Bronchial epithelial cell (primary cell): ENCODE data around the gene ARSD. TPM values are rescaled to one million over a fixed set of nuclear protein-coding genes. Genes with fewer than 3 reads are reported as not detected.
"Not testable (repeated sequence)": the region's sequence is repeated elsewhere in the genome, so short reads cannot be mapped to it uniquely, and the experiment has no call there.

ENCODE experiments used
- DNase-seq: peaks from one replicate; pipeline ENCODE4 v3.0.0-alpha.2; 2010; ENCODE audit warnings: low read depth
- FAIRE-seq: peaks from 2 replicates; lab custom pipeline; 2011; peaks lifted over from hg19 to GRCh38; lab: Jason Lieb, UNC
- H3K27me3 ChIP-seq: 2 replicates; pipeline ENCODE4 v1.5.1; 2011; ENCODE audit warnings: low read length; ENCODE audit not compliant: control insufficient read depth, insufficient read depth
- H3K36me3 ChIP-seq: 2 replicates; pipeline ENCODE4 v1.5.1; 2011; ENCODE audit warnings: low read length; ENCODE audit not compliant: control insufficient read depth, insufficient read depth
- H3K4me3 ChIP-seq: 2 replicates; pipeline ENCODE4 v1.5.1; 2011; ENCODE audit warnings: mild to moderate bottlenecking, low read depth, low read length, control low read depth
- total RNA-seq: library from RNA; depleted of rRNA; stranded (reverse); fragments of >200 nt; gene quantifications from 2 replicates; pipeline ENCODE4 v1.2.1, GENCODE V29; 2014
- TF ChIP-seq, protein P1 (sequence below): IDR thresholded peaks from 2 replicates; pipeline ENCODE4 v1.5.1; 2011; ENCODE audit warnings: mild to moderate bottlenecking, moderate library complexity, low read length, control low read depth, inconsistent platforms; ENCODE audit not compliant: insufficient read depth, severe bottlenecking

ARSD gene
- total RNA-seq, 1 donor from 2014 or later = 11.8 TPM

DNA sequence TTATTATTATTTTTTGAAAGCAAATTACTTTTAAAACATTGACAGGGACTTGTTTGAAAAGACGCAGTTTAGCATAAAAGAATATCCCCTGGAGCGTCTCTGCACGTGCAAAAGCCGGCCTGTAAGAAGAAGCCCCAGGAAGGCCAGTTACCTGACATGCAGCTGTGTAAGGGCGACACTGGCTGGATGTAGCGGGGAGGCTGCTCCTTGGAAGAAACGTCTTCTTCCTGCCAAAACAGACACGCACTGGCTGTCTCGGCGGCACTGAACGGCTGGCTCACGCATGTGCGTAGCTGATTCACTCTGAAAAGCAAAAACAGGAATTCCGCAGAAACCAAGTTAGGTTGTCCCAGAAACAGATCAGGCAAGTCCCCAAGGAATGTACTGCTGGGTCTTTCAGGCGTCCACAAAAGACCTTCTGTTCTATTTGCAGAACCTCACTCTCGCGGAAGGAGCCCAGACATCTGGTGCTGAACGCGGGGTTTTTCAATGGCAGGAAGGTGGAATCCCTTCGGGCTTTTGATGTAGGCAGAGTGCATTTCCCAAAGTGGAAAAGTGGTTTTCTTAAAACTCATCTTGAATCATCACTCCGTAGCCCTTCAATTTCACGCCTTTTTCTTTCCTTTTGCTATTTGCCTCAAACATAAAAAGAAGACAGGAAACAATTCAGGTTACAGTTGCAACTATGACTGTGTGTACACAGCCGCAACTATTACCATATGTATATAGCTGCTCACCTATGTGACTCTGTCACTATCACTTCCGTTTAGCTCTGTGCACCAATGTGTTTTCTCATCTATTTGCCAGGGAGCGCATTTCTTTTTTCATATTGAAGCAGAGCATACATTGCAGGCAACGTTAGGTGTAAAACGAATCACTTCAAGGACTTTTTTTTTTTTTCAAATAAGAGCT, 39.1 kb upstream of the ARSD start:
- TF ChIP-seq, protein P1, sequence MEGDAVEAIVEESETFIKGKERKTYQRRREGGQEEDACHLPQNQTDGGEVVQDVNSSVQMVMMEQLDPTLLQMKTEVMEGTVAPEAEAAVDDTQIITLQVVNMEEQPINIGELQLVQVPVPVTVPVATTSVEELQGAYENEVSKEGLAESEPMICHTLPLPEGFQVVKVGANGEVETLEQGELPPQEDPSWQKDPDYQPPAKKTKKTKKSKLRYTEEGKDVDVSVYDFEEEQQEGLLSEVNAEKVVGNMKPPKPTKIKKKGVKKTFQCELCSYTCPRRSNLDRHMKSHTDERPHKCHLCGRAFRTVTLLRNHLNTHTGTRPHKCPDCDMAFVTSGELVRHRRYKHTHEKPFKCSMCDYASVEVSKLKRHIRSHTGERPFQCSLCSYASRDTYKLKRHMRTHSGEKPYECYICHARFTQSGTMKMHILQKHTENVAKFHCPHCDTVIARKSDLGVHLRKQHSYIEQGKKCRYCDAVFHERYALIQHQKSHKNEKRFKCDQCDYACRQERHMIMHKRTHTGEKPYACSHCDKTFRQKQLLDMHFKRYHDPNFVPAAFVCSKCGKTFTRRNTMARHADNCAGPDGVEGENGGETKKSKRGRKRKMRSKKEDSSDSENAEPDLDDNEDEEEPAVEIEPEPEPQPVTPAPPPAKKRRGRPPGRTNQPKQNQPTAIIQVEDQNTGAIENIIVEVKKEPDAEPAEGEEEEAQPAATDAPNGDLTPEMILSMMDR = no peak
- H3K27me3 ChIP-seq = no peaks in the 10 kb centered on the region
- DNase-seq = peak; percentile 30
- no peak for FAIRE-seq
- peak overlapping the region; percentile 21 for H3K4me3 ChIP-seq
- no peaks in the 10 kb centered on the region for H3K36me3 ChIP-seq

GRCh38 chrX:2967584-2967983, 38.4 kb upstream of the ARSD start:
- DNase-seq = no peak
- no peaks in the 10 kb centered on the region for H3K27me3 ChIP-seq
- no peak overlapping the region for H3K4me3 ChIP-seq
- no peaks in the 10 kb centered on the region for H3K36me3 ChIP-seq
- TF ChIP-seq, protein P1 = no peak
- FAIRE-seq = no peak

DNA sequence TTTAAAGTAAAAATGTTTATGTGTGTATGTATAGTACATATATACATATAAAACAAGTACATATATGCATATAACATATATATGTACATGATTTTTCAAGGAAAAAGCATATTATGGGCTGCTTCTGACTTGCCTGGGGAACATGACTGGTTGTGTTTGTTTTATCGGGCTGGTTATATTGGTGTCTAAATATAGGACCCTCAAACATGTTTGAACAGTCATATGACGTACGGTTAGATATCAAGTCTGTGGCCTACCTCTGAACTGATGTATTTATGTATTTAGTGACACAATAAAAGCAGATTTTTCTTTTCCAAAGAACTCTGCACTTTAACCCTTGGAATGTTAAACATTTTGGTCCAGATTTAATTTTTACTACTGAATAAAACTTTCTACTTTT, 37.9 kb upstream of the ARSD start:
- Histone ChIP-seq H3K27me3 (no peaks in the 10 kb centered on the region), H3K4me3 (no peak overlapping the region), H3K36me3 (no peaks in the 10 kb centered on the region)
- FAIRE-seq (no peak), DNase-seq (no peak)
- TF ChIP-seq, protein P1 = no peak

DNA sequence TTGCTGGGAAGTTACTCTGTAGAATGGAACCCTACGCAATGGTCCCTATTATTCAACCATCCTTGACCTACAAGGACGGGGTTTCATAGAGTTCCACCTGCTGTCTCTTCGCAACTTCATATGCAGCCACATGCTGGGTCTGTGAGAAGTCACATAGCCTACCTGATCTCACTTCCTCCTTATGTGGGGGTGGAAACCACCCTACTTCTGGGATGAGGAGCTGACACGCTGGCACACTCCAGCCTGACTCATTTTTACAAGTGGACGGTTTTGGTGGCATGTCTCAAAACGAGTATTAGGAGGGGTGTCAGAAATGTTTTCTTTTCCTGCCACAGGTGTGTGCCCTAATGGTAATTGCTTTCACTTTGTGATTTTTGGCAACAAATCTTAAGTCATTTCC, 36.8 kb upstream of the ARSD start:
- TF ChIP-seq, protein P1 = no peak
- FAIRE-seq (peak; percentile 62), DNase-seq (peak; percentile 34)
- Histone ChIP-seq H3K4me3 (no peak overlapping the region), H3K27me3 (no peaks in the 10 kb centered on the region), H3K36me3 (no peaks in the 10 kb centered on the region)

GRCh38 chrX:2963992-2964794, 35.1 kb upstream of the ARSD start:
- peak; percentile 20 for DNase-seq
- H3K4me3 ChIP-seq, H3K36me3 ChIP-seq, H3K27me3 ChIP-seq: not testable (repeated sequence)
- FAIRE-seq = peak; percentile 66

GRCh38 chrX:2963449-2963848, 34.3 kb upstream of the ARSD start:
- DNase-seq = not testable (repeated sequence)

More at GRCh38 chrX:2963449-2963848, 34.3 kb upstream of the ARSD start:
- not testable (repeated sequence) for H3K36me3 ChIP-seq, H3K4me3 ChIP-seq, FAIRE-seq, H3K27me3 ChIP-seq
